Right lobe of liver (tissue), 4 donors: ENCODE measurements around the gene CDIP1.

ENCODE experiments used
- CTCF ChIP-seq, 4 donors: fragments of 200-600 bp in 3 of 4; fragments of 450-650 bp in 1 of 4; IDR thresholded peaks; one replicate each; pipeline versions ENCODE4 v1.5.1 to v1.8.0; 2016 to 2022; ENCODE audit warnings: antibody characterized with exemption in 4 of 4, mild to moderate bottlenecking in 2 of 4
- POLR2A ChIP-seq: fragments of 450-650 bp; IDR thresholded peaks from one replicate; pipeline ENCODE4 v1.6.1; 2017; ENCODE audit warnings: antibody characterized with exemption, mild to moderate bottlenecking
- donor health status: DM: no; HTN: no; CAD: no.
- donor health status: DM: no; HTN: no; CAD: no.
- donor health status: DM: no; HTN: yes; CAD: no.

DNA sequence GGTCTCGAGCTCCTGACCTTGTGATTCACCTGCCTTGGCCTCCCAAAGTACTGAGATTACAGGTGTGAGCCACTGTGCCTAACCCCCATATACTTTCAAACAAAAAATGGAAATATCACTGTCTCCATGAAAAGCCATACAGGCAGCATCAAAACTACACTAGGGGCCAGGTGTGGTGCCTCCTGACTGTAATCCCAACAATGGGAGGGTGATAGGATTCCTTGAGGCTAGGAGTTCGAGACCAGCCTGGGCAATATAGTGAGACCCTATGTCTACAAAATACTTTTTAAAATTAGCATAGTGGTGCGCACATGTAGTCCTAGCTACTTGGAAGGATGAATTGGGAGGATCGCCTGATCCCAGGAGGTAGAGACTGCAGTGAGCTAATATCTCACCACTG lies 46.7 kb downstream of the CDIP1 start:
- no peak for TF ChIP-seq CTCF (IDR thresholded peaks at IDR 0.05)
- TF ChIP-seq POLR2A = no peak
